DOHH2 (cell line): ENCODE results near the gene G3BP2.

Source experiments
- CTCF ChIP-seq: fragments of 200-600 bp; sonication (generic); IDR thresholded peaks from one replicate; pipeline ENCODE4 v1.5.1; 2014; ENCODE audit warnings: antibody characterized with exemption, mild to moderate bottlenecking, low read depth, low read length; ENCODE audit not compliant: poor library complexity, severe bottlenecking
- EZH2phosphoT487 ChIP-seq: fragments of 200-600 bp; sonication (generic); IDR thresholded peaks from 2 replicates; pipeline ENCODE4 v1.6.1; 2017; ENCODE audit warnings: borderline replicate concordance, mild to moderate bottlenecking, antibody characterized with exemption, low read length, moderate library complexity, mixed read lengths

- no peak for TF ChIP-seq CTCF
- TF ChIP-seq EZH2phosphoT487, result no peak
Observed at GRCh38 chr4:75623026-75623425, 50.2 kb downstream of the G3BP2 start.
